HepG2 (cell line): ENCODE measurements around the gene VPS50. TPM values are rescaled to one million over a fixed set of nuclear protein-coding genes. Genes with fewer than 3 reads are reported as not detected.

Source experiments
- ATAC-seq: fragments of 200-7000 bp; cut with Tn5 transposase; 3 replicates; pipeline ENCODE4 v1.9.1; 2020; ENCODE audit warnings: mild to moderate bottlenecking, moderate library complexity
- BruUV-seq: library from RNA; stranded (reverse); fragments of 400-500 nt; replicated peaks from 2 replicates; lab custom pipeline; 2021; lab: Mats Ljungman, UMichigan
- CTCF ChIA-PET: fragments of 300-600 bp; formaldehyde crosslinking; extraction: SDS; loops from one replicate; lab custom pipeline; 2021; ENCODE audit warnings: low total read pairs, inconsistent platforms, low intra/inter-chr PET ratio; lab: Yijun Ruan, JAX
- POLR2A ChIA-PET: fragments of 350-600 bp; sonication (Branson Sonifier 250); formaldehyde crosslinking; loops from one replicate; lab custom pipeline; 2020; ENCODE audit warnings: antibody characterized with exemption, inconsistent platforms; lab: Yijun Ruan, JAX
- DNase-seq: peaks from one replicate; pipeline ENCODE4 v3.0.0-alpha.2; 2015; ENCODE audit warnings: low spot score
- FAIRE-seq: peaks from 3 replicates; lab custom pipeline; 2011; peaks lifted over from hg19 to GRCh38; lab: Jason Lieb, UNC
- H2AFZ ChIP-seq: one replicate; pipeline ENCODE4 v1.6.1; 2011; ENCODE audit warnings: low read length, inconsistent platforms
- H3K27ac ChIP-seq: fragments of 300-600 bp; 3 replicates; pipeline ENCODE4 v1.8.0; 2011; ENCODE audit warnings: mixed run types, mild to moderate bottlenecking, mixed read lengths, low read length, inconsistent platforms; ENCODE audit not compliant: insufficient read depth; ENCODE audit errors: extremely low read length
- H3K27me3 ChIP-seq, 2 experiments: fragments of 200-600 bp in 1 of 2; 2 replicates in 1 of 2; 3 replicates in 1 of 2; pipeline versions ENCODE4 v1.6.0 to v1.8.0; 2011; ENCODE audit warnings: low read length in 2 of 2, mild to moderate bottlenecking in 2 of 2, moderate library complexity in 2 of 2, inconsistent platforms in 1 of 2; ENCODE audit not compliant: insufficient read depth in 2 of 2, control insufficient read depth in 1 of 2
- H3K36me3 ChIP-seq, 2 experiments: fragments of 200-600 bp in 1 of 2; replicated peaks in 1 of 2; 2 replicates in 1 of 2; 3 replicates in 1 of 2; pipeline versions ENCODE4 v1.5.1 to v1.8.0; 2011; ENCODE audit warnings: low read length in 2 of 2, inconsistent platforms in 1 of 2; ENCODE audit not compliant: insufficient read depth in 2 of 2, control insufficient read depth in 1 of 2
- H3K4me1 ChIP-seq: 2 replicates; pipeline ENCODE4 v1.5.1; 2012; ENCODE audit warnings: low read length, inconsistent platforms; ENCODE audit not compliant: insufficient read depth
- H3K4me2 ChIP-seq: 2 replicates; pipeline ENCODE4 v1.6.0; 2011; ENCODE audit warnings: low read depth, low read length, inconsistent platforms
- H3K4me3 ChIP-seq, 3 experiments: fragments of 200-600 bp in 1 of 3; sonication (generic), shearing (Covaris generic) in 1 of 3; replicated peaks in 1 of 3; 2 replicates each; pipeline ENCODE4 v1.5.1; 2011 to 2016; ENCODE audit warnings: low read length in 3 of 3, inconsistent platforms in 2 of 3, low read depth in 2 of 3, mild to moderate bottlenecking in 2 of 3, control low read depth in 1 of 3, mixed read lengths in 1 of 3; ENCODE audit not compliant: insufficient read depth in 1 of 3
- H3K79me2 ChIP-seq: one replicate; pipeline ENCODE4 v1.6.1; 2011; ENCODE audit warnings: low read length, inconsistent platforms; ENCODE audit not compliant: insufficient read depth
- H3K9ac ChIP-seq: 2 replicates; pipeline ENCODE4 v1.6.0; 2011; ENCODE audit warnings: mild to moderate bottlenecking, low read depth, low read length, inconsistent platforms; ENCODE audit not compliant: insufficient read depth
- H3K9me3 ChIP-seq: 2 replicates; pipeline ENCODE4 v1.5.1; 2012; ENCODE audit warnings: mild to moderate bottlenecking, low read length
- H4K20me1 ChIP-seq: 2 replicates; pipeline ENCODE4 v1.6.0; 2011; ENCODE audit warnings: inconsistent platforms, mild to moderate bottlenecking, low read length, moderate library complexity; ENCODE audit not compliant: insufficient read depth
- ASH2L ChIP-seq: fragments of 300-600, 200-600 bp; sonication (generic); IDR thresholded peaks from 2 replicates; pipeline ENCODE4 v1.7.0; 2017; ENCODE audit warnings: low read depth, mild to moderate bottlenecking, moderate library complexity, mixed read lengths, low read length; ENCODE audit not compliant: insufficient read length
- EEA1 ChIP-seq: sonication (generic); formaldehyde crosslinking; IDR thresholded peaks from 2 replicates; pipeline ENCODE4 v1.5.1; 2020; ENCODE audit warnings: mild to moderate bottlenecking, missing genetic modification reagents, borderline replicate concordance
- FOXC1 ChIP-seq: sonication (generic); formaldehyde crosslinking; IDR thresholded peaks from 2 replicates; pipeline ENCODE4 v1.8.0; 2022; ENCODE audit warnings: mild to moderate bottlenecking, missing genetic modification reagents, borderline replicate concordance
- MAFF ChIP-seq: IDR thresholded peaks from 2 replicates; pipeline ENCODE4 v1.6.1; 2011; ENCODE audit warnings: low read depth, low read length, improper control_type of control experiment
- MLLT10 ChIP-seq: sonication (generic); formaldehyde crosslinking; IDR thresholded peaks from 2 replicates; pipeline ENCODE4 v1.4.0; 2020; ENCODE audit warnings: missing genetic modification reagents
- MTA1 ChIP-seq: sonication (generic); formaldehyde crosslinking; IDR thresholded peaks from 2 replicates; pipeline ENCODE4 v1.4.0; 2020; ENCODE audit warnings: missing genetic modification reagents, mild to moderate bottlenecking, borderline replicate concordance
- POLR2G ChIP-seq: fragments of 200-400 bp; formaldehyde crosslinking; IDR thresholded peaks from 2 replicates; pipeline ENCODE4 v1.6.1; 2018; ENCODE audit warnings: mild to moderate bottlenecking, low read depth, low read length, moderate library complexity
- PRPF4 ChIP-seq: fragments of 200-400 bp; formaldehyde crosslinking; IDR thresholded peaks from 2 replicates; pipeline ENCODE4 v1.6.1; 2016; ENCODE audit warnings: low read length, low read depth; ENCODE audit not compliant: poor library complexity, severe bottlenecking
- RFX3 ChIP-seq: IDR thresholded peaks from 2 replicates; pipeline ENCODE4 v1.6.1; 2016; ENCODE audit warnings: missing biosample characterization, missing genetic modification reagents
- TSC22D2 ChIP-seq: sonication (generic); formaldehyde crosslinking; IDR thresholded peaks from 2 replicates; pipeline ENCODE4 v1.5.1; 2020; ENCODE audit warnings: missing genetic modification reagents, mild to moderate bottlenecking, borderline replicate concordance
- ZFX ChIP-seq: sonication (generic); formaldehyde crosslinking; IDR thresholded peaks from 2 replicates; pipeline ENCODE4 v1.4.0; 2020; ENCODE audit warnings: mild to moderate bottlenecking, low read depth, missing genetic modification reagents, moderate library complexity
- ZIK1 ChIP-seq: sonication (generic); formaldehyde crosslinking; IDR thresholded peaks from 2 replicates; pipeline ENCODE4 v1.5.0; 2020; ENCODE audit warnings: mild to moderate bottlenecking, low read depth, missing genetic modification reagents, borderline replicate concordance
- ZNF746 ChIP-seq: sonication (generic); formaldehyde crosslinking; IDR thresholded peaks from 2 replicates; pipeline ENCODE4 v1.8.0; 2022; ENCODE audit warnings: mild to moderate bottlenecking, missing genetic modification reagents
- WGBS: methylation state at CpG from one replicate; pipeline ENCODE4 v1.1.6; 2017; ENCODE audit warnings: low lambda C conversion rate; 5-methylcytosine and 5-hydroxymethylcytosine counted together
- in situ Hi-C: cut with HindIII; loops from 2 replicates; pipeline ENCODE4 v1.10.0; 2017; ENCODE audit warnings: low pct_unique_long_range_greater_than_20kb; ENCODE audit not compliant: extremely low pct_ligation_motif_present
- intact Hi-C: fragments of 100-400 bp; cut with micrococcal nuclease; formaldehyde crosslinking; loops from one replicate; pipeline ENCODE4 v1.10.0; 2022; ENCODE audit not compliant: unreplicated experiment
- polyA plus RNA-seq, 8 experiments: library from polyadenylated mRNA; depleted of rRNA in 3 of 8; stranded (reverse) in 7 of 8; unstranded in 1 of 8; fragments of >200 nt; fragmentation: Illumina TruSeq in 4 of 8; extraction: Trizol in 4 of 8; gene quantifications; 2 replicates each; pipeline versions ENCODE4 v1.2.1 to v1.2.3, GENCODE V29; 2011 to 2016; ENCODE audit warnings: low read depth in 4 of 8, missing spikeins in 1 of 8, mixed read lengths in 1 of 8; ENCODE audit not compliant: insufficient read depth in 1 of 8
- total RNA-seq, 5 experiments: library from RNA; depleted of rRNA; stranded (reverse); fragments of >200 nt; fragmentation: Illumina TruSeq; extraction: Trizol; gene quantifications; 2 replicates each; pipeline ENCODE4 v1.2.3, GENCODE V29; 2016; ENCODE audit warnings: low read depth in 1 of 5
- TF ChIP-seq, protein P1 (sequence below): sonication (generic); formaldehyde crosslinking; IDR thresholded peaks from 2 replicates; pipeline ENCODE4 v1.5.1; 2020; ENCODE audit warnings: mild to moderate bottlenecking, moderate library complexity, missing genetic modification reagents
- TF ChIP-seq, protein P2 (sequence below): sonication (generic); formaldehyde crosslinking; IDR thresholded peaks from 2 replicates; pipeline ENCODE4 v1.9.0; 2021; ENCODE audit warnings: missing genetic modification reagents, borderline replicate concordance
- TF ChIP-seq, protein P3 (sequence below): sonication (generic); formaldehyde crosslinking; IDR thresholded peaks from 2 replicates; pipeline ENCODE4 v1.4.0; 2020; ENCODE audit warnings: low read depth, mild to moderate bottlenecking, missing genetic modification reagents
- TF ChIP-seq, protein P4 (sequence below): IDR thresholded peaks from 2 replicates; pipeline ENCODE4 v1.6.1; 2016; ENCODE audit warnings: missing compliant biosample characterization, missing genetic modification reagents, borderline replicate concordance

VPS50 gene
- total and polyA plus RNA-seq, 2 of the 13 experiments (the other 11 are each of a cell fraction or from before 2014, with no cell fraction given): 10.3 to 20.4 TPM

DNA sequence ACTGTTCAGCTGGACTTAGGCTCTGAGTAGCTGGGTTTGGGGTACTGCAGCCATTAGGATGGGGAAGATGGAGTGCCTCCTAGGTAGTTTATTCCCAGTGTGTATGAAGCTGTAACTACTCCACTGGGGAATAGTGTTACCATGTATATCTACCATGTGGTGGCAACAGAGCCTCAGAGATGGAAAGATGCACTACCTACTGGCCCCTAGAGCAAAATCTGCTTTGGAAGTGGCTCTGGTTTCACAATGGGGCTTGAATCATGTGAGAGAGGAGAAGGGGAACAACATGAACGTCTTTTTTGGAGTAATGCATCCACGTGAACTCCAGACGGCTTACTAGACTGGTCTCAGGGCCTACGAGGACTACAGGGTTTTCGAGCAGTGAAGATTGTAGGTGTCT lies 175.1 kb downstream of the VPS50 start (continued):
- TF ChIP-seq PRPF4: no peak
- TF ChIP-seq EEA1 (CRISPR knock-in tag): no peak
- no peak for TF ChIP-seq ASH2L
- TF ChIP-seq, protein P1, sequence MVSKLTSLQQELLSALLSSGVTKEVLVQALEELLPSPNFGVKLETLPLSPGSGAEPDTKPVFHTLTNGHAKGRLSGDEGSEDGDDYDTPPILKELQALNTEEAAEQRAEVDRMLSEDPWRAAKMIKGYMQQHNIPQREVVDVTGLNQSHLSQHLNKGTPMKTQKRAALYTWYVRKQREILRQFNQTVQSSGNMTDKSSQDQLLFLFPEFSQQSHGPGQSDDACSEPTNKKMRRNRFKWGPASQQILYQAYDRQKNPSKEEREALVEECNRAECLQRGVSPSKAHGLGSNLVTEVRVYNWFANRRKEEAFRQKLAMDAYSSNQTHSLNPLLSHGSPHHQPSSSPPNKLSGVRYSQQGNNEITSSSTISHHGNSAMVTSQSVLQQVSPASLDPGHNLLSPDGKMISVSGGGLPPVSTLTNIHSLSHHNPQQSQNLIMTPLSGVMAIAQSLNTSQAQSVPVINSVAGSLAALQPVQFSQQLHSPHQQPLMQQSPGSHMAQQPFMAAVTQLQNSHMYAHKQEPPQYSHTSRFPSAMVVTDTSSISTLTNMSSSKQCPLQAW (CRISPR knock-in tag): no peak
- no peak for TF ChIP-seq ZNF746 (CRISPR knock-in tag)
- no peak for TF ChIP-seq MTA1 (CRISPR knock-in tag)
- no peak for TF ChIP-seq TSC22D2 (CRISPR knock-in tag)
- no peak for TF ChIP-seq ZIK1 (CRISPR knock-in tag)

DNA sequence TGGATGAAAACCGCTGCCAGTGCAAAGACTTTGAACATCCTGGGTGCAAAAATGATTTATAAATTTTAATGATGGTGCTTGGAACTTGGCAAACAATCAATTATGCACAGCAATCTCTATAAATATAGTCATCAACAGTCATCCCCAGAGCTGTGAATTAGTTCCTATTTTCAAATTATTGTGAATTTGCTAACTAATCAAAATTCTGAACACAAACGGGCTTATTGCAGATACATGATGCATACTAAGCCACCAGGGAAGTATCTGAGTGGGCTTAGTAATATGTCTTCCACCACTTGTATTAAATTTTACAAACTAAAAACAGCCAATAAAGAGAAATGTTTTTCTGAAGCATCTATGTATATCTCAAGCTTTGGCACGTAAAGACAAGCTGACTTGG lies 177.2 kb downstream of the VPS50 start:
- Histone ChIP-seq H3K4me2 (no peak overlapping the region), H3K4me1 (no peaks in the 10 kb centered on the region), H3K9me3 (peaks cover 6% of the 10 kb centered on the region), H3K79me2 (no peaks in the 10 kb centered on the region), H3K36me3 (no peaks in the 10 kb centered on the region), H4K20me1 (no peaks in the 10 kb centered on the region), H3K27ac (no peak overlapping the region), H2AFZ (no peak overlapping the region), H3K27me3 (no peaks in the 10 kb centered on the region), H3K4me3 (no peak overlapping the region), H3K9ac (no peak overlapping the region)
- intact Hi-C loops (no loop called here), in situ Hi-C loops (no loop called here)
- CTCF ChIA-PET: no interaction called here
- no peak for ATAC-seq
- POLR2A ChIA-PET: no interaction called here
- BruUV-seq: no TSS peak
- no peak for FAIRE-seq
- no peak for DNase-seq
- WGBS: 0% methylated on average over 3 of the region's 3 CpGs
- TF ChIP-seq ZFX (CRISPR knock-in tag) (no peak), RFX3 (CRISPR knock-in tag) (no peak), FOXC1 (CRISPR knock-in tag) (no peak), MLLT10 (CRISPR knock-in tag) (no peak), MAFF (peak; percentile 57), POLR2G (no peak)
- TF ChIP-seq, protein P2, sequence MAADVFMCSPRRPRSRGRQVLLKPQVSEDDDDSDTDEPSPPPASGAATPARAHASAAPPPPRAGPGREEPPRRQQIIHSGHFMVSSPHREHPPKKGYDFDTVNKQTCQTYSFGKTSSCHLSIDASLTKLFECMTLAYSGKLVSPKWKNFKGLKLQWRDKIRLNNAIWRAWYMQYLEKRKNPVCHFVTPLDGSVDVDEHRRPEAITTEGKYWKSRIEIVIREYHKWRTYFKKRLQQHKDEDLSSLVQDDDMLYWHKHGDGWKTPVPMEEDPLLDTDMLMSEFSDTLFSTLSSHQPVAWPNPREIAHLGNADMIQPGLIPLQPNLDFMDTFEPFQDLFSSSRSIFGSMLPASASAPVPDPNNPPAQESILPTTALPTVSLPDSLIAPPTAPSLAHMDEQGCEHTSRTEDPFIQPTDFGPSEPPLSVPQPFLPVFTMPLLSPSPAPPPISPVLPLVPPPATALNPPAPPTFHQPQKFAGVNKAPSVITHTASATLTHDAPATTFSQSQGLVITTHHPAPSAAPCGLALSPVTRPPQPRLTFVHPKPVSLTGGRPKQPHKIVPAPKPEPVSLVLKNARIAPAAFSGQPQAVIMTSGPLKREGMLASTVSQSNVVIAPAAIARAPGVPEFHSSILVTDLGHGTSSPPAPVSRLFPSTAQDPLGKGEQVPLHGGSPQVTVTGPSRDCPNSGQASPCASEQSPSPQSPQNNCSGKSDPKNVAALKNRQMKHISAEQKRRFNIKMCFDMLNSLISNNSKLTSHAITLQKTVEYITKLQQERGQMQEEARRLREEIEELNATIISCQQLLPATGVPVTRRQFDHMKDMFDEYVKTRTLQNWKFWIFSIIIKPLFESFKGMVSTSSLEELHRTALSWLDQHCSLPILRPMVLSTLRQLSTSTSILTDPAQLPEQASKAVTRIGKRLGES (CRISPR knock-in tag): no peak
- TF ChIP-seq, protein P3, sequence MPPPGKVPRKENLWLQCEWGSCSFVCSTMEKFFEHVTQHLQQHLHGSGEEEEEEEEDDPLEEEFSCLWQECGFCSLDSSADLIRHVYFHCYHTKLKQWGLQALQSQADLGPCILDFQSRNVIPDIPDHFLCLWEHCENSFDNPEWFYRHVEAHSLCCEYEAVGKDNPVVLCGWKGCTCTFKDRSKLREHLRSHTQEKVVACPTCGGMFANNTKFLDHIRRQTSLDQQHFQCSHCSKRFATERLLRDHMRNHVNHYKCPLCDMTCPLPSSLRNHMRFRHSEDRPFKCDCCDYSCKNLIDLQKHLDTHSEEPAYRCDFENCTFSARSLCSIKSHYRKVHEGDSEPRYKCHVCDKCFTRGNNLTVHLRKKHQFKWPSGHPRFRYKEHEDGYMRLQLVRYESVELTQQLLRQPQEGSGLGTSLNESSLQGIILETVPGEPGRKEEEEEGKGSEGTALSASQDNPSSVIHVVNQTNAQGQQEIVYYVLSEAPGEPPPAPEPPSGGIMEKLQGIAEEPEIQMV (CRISPR knock-in tag): no peak
- TF ChIP-seq, protein P4, sequence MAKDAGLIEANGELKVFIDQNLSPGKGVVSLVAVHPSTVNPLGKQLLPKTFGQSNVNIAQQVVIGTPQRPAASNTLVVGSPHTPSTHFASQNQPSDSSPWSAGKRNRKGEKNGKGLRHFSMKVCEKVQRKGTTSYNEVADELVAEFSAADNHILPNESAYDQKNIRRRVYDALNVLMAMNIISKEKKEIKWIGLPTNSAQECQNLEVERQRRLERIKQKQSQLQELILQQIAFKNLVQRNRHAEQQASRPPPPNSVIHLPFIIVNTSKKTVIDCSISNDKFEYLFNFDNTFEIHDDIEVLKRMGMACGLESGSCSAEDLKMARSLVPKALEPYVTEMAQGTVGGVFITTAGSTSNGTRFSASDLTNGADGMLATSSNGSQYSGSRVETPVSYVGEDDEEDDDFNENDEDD (CRISPR knock-in tag): no peak
